ENCODE measurements around the gene MAD1L1.

DNA sequence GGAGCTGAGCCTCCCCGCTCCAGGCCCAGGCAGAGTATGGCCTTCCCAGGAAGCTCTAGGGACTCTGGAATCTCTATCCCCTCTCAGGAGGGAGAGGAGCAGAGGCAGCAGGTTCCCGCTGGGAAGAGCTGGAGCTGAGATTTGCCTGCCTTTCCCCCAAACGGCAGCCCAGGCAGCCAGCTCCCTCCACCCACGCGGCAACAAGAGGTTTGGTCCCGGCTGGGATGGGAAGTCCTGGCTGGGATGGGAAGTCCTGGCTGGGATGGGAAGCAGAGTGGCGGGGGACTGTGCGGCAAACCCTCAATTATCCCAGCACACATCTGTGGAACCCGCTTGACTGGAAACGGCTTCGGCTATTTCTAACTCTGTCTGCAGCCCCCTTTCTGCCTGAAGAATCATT, 339.7 kb downstream of the MAD1L1 start:
- TF ChIP-seq POLR2AphosphoS5 (IDR thresholded peaks at IDR 0.05; ENCODE audit: borderline replicate concordance, low read depth, low read length): no peak
- TF ChIP-seq EZH2 (IDR thresholded peaks at IDR 0.05): no peak
- TF ChIP-seq FOXP2 (optimal IDR thresholded peaks at IDR 0.05; ENCODE audit: control extremely low read depth, extremely low read length, insufficient read depth): no peak
